ENCODE measurements around the gene RRP9.

Gene RRP9

DNA sequence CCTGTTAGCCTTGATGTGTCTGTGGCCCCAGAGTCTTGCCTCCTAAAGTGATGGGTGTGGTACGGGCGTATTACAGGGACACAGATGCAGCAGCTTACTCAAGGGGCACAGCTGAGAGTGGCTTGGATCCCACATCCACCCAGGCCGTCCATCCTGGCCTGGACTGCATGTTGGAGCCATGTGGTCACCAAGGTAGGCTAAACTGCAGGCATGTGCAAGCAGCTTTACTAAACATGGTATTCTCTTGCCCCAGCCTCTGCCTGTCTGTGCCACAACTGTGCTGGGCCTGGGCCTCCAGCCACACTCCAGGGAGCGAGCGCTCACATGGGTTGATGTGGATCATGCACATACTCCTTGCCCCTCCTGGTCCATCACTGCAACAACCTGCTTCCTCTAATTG is 7.4 kb upstream of the RRP9 start:
- H3K4me3 ChIP-seq (ENCODE audit: low read length), result no peak overlapping the region
- no peak for TF ChIP-seq EZH2phosphoT487 (IDR thresholded peaks at IDR 0.05; ENCODE audit: borderline replicate concordance, low read length)
- TF ChIP-seq, protein P1, sequence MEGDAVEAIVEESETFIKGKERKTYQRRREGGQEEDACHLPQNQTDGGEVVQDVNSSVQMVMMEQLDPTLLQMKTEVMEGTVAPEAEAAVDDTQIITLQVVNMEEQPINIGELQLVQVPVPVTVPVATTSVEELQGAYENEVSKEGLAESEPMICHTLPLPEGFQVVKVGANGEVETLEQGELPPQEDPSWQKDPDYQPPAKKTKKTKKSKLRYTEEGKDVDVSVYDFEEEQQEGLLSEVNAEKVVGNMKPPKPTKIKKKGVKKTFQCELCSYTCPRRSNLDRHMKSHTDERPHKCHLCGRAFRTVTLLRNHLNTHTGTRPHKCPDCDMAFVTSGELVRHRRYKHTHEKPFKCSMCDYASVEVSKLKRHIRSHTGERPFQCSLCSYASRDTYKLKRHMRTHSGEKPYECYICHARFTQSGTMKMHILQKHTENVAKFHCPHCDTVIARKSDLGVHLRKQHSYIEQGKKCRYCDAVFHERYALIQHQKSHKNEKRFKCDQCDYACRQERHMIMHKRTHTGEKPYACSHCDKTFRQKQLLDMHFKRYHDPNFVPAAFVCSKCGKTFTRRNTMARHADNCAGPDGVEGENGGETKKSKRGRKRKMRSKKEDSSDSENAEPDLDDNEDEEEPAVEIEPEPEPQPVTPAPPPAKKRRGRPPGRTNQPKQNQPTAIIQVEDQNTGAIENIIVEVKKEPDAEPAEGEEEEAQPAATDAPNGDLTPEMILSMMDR (IDR thresholded peaks at IDR 0.05; ENCODE audit: low read depth, low read length, poor library complexity, severe bottlenecking), result no peak
- H3K4me2 ChIP-seq (ENCODE audit: low read length), result no peak overlapping the region
- no peaks in the 10 kb centered on the region for H3K9me3 ChIP-seq (ENCODE audit: control insufficient read depth, insufficient read depth, low read length)
- no peaks in the 10 kb centered on the region for H3K9me2 ChIP-seq (replicated peaks; ENCODE audit: control insufficient read depth, low read length)
- no peaks in the 10 kb centered on the region for H3F3A ChIP-seq (ENCODE audit: control insufficient read depth, insufficient read depth)
- H4K20me1 ChIP-seq (ENCODE audit: control insufficient read depth, insufficient read depth, low read depth, low read length), result no peaks in the 10 kb centered on the region
- no peaks in the 10 kb centered on the region for H3K4me1 ChIP-seq (ENCODE audit: control insufficient read depth, low read length)
- no peaks in the 10 kb centered on the region for H3K79me2 ChIP-seq (ENCODE audit: control insufficient read depth, low read length)
- H3K36me3 ChIP-seq (ENCODE audit: control insufficient read depth, low read length), result no peaks in the 10 kb centered on the region
- peaks cover 9% of the 10 kb centered on the region; the same call in 1 of the 2 replicates for H3K27me3 ChIP-seq (ENCODE audit: control insufficient read depth, low read length)
- H3K27ac ChIP-seq (ENCODE audit: low read depth, low read length), result no peak overlapping the region

DNA sequence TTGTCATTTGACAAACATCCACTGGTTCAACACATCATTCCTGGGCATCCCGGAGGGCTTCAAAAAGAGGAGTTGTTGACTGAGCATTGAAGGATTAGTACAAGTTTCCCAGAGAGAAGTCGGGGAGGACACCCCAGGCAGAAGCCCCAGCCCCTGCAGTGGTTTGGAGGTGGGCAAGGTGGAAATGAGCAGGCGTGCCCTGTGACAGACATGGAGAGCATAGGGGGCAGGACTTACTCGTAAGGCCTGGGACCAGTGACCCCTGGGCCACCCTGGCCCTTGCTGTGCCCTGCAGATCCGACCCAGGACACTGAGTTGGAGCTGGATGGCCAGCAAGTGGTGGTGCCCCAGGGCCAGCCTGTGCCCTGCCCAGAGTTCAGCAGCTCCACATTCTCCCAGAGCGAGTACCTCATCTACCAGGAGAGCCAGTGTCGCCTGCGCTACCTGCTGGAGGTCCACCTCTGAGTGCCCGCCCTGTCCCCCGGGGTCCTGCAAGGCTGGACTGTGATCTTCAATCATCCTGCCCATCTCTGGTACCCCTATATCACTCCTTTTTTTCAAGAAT is 6.4 kb upstream of the RRP9 start:
- H4K20me1 ChIP-seq (ENCODE audit: control insufficient read depth, insufficient read depth, low read depth, low read length), result no peaks in the 10 kb centered on the region
- no peak overlapping the region for H3K27ac ChIP-seq (ENCODE audit: low read depth, low read length)
- no peak overlapping the region for H3K4me3 ChIP-seq (ENCODE audit: low read length)
- no peaks in the 10 kb centered on the region for H3K9me3 ChIP-seq (ENCODE audit: control insufficient read depth, insufficient read depth, low read length)
- no peak overlapping the region for H3K4me2 ChIP-seq (ENCODE audit: low read length)
- no peaks in the 10 kb centered on the region for H3K27me3 ChIP-seq (ENCODE audit: control insufficient read depth, low read length)
- TF ChIP-seq EZH2phosphoT487 (IDR thresholded peaks at IDR 0.05; ENCODE audit: borderline replicate concordance, low read length), result no peak
- no peaks in the 10 kb centered on the region for H3F3A ChIP-seq (ENCODE audit: control insufficient read depth, insufficient read depth)
- no peaks in the 10 kb centered on the region for H3K36me3 ChIP-seq (ENCODE audit: control insufficient read depth, low read length)
- no peaks in the 10 kb centered on the region for H3K79me2 ChIP-seq (ENCODE audit: control insufficient read depth, low read length)
- no peaks in the 10 kb centered on the region for H3K9me2 ChIP-seq (replicated peaks; ENCODE audit: control insufficient read depth, low read length)
- H3K4me1 ChIP-seq (ENCODE audit: control insufficient read depth, low read length), result peaks cover under 1% of the 10 kb centered on the region

DNA sequence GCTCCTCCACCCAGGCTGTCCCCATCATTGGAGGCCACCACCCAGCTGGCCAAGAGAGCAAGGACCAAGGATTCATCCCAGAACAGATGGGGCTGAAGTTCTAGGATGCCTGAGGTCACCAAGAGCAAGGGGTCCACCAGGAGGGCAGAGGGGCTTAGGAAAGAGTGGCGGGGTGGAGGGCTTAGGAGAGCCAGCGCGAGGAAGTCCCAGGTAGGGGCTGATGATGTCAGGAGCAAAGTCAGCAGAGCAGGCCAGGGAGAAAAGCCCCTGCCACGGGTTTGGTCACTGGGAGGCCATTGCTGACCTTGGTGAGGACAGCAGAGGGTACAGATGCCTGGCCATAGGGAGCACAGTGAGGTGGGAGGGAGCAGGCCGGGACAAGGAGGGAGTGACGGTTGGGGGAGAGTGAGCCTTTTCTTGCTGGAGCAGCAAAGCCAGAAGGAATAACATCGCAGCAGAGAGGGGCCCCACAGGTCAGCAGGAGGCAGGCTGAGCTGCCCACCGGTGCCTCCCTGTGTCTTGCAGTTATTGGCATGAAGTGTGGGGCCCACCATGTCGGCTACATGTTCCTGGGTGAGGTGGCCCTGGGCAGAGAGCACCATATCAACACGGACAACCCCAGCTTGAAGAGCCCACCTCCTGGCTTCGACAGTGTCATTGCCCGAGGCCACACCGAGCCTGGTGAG is 5.7 kb upstream of the RRP9 start:
- Histone ChIP-seq H3K9me2 (replicated peaks; ENCODE audit: control insufficient read depth, low read length) (no peaks in the 10 kb centered on the region), H3K4me3 (ENCODE audit: low read length) (no peak overlapping the region), H3K9me3 (ENCODE audit: control insufficient read depth, insufficient read depth, low read length) (no peaks in the 10 kb centered on the region), H4K20me1 (ENCODE audit: control insufficient read depth, insufficient read depth, low read depth, low read length) (no peaks in the 10 kb centered on the region), H3F3A (ENCODE audit: control insufficient read depth, insufficient read depth) (no peaks in the 10 kb centered on the region), H3K27ac (ENCODE audit: low read depth, low read length) (no peak overlapping the region), H3K4me1 (ENCODE audit: control insufficient read depth, low read length) (peaks cover 8% of the 10 kb centered on the region), H3K36me3 (ENCODE audit: control insufficient read depth, low read length) (no peaks in the 10 kb centered on the region), H3K27me3 (ENCODE audit: control insufficient read depth, low read length) (no peaks in the 10 kb centered on the region), H3K79me2 (ENCODE audit: control insufficient read depth, low read length) (peaks cover 2% of the 10 kb centered on the region; the same call in 1 of the 2 replicates), H3K4me2 (ENCODE audit: low read length) (no peak overlapping the region)
- no peak for TF ChIP-seq EZH2phosphoT487 (IDR thresholded peaks at IDR 0.05; ENCODE audit: borderline replicate concordance, low read length)
- TF ChIP-seq, protein P1 (IDR thresholded peaks at IDR 0.05; ENCODE audit: low read depth, low read length, poor library complexity, severe bottlenecking), result no peak

DNA sequence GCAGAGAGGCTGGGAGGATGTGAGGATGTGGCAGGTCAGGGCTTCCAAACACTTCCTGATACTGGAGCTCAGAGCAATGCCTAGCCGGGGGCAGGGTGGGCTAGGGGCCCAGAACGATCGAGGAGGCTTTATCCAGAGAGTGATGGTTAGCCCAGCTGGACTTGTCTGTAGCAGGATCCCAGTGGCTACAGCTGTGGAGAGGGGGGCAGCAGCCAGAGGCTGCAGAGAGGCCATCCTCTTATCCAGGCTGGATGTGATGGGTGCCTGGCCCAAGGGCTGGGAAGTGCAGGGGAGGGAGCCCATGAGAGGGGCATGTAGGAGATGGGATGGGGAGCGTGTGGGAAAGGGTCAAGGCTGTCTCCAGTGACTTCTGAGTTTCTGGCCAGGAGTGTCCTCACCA is 5.1 kb upstream of the RRP9 start:
- H3K9me2 ChIP-seq (replicated peaks; ENCODE audit: control insufficient read depth, low read length), result no peaks in the 10 kb centered on the region
- no peak overlapping the region for H3K27ac ChIP-seq (ENCODE audit: low read depth, low read length)
- no peaks in the 10 kb centered on the region for H3F3A ChIP-seq (ENCODE audit: control insufficient read depth, insufficient read depth)
- H3K36me3 ChIP-seq (ENCODE audit: control insufficient read depth, low read length), result no peaks in the 10 kb centered on the region
- no peaks in the 10 kb centered on the region for H4K20me1 ChIP-seq (ENCODE audit: control insufficient read depth, insufficient read depth, low read depth, low read length)
- no peak overlapping the region for H3K4me2 ChIP-seq (ENCODE audit: low read length)
- H3K27me3 ChIP-seq (ENCODE audit: control insufficient read depth, low read length), result no peaks in the 10 kb centered on the region
- TF ChIP-seq EZH2phosphoT487 (IDR thresholded peaks at IDR 0.05; ENCODE audit: borderline replicate concordance, low read length), result no peak
- TF ChIP-seq, protein P1 (IDR thresholded peaks at IDR 0.05; ENCODE audit: low read depth, low read length, poor library complexity, severe bottlenecking), result no peak
- H3K4me1 ChIP-seq (ENCODE audit: control insufficient read depth, low read length), result peaks cover 11% of the 10 kb centered on the region
- no peak overlapping the region for H3K4me3 ChIP-seq (ENCODE audit: low read length)
- H3K9me3 ChIP-seq (ENCODE audit: control insufficient read depth, insufficient read depth, low read length), result no peaks in the 10 kb centered on the region
- peaks cover 3% of the 10 kb centered on the region; the same call in 1 of the 2 replicates for H3K79me2 ChIP-seq (ENCODE audit: control insufficient read depth, low read length)
